Neural progenitor cell (in vitro differentiated cells): ENCODE data around the gene ALDH5A1. TPM values are rescaled to one million over a fixed set of nuclear protein-coding genes. Genes with fewer than 3 reads are reported as not detected.

Source experiments
- DNase-seq: peaks from one replicate; pipeline ENCODE4 v3.0.0-alpha.2; 2016; ENCODE audit warnings: low spot score
- H2AFZ ChIP-seq: fragments of 200-600 bp; sonication (generic); replicated peaks from 2 replicates; pipeline ENCODE4 v1.6.1; 2016; ENCODE audit warnings: antibody characterized with exemption
- H3F3A ChIP-seq: fragments of 200-600 bp; sonication (generic); 2 replicates; pipeline ENCODE4 v1.6.1; 2016; ENCODE audit warnings: antibody characterized with exemption, low read depth
- H3K27ac ChIP-seq: fragments of 200-600 bp; sonication (generic); 2 replicates; pipeline ENCODE4 v1.5.1; 2016; ENCODE audit warnings: mild to moderate bottlenecking
- H3K27me3 ChIP-seq: fragments of 200-600 bp; sonication (generic); 2 replicates; pipeline ENCODE4 v1.6.1; 2016; ENCODE audit warnings: mild to moderate bottlenecking, moderate library complexity
- H3K36me3 ChIP-seq: fragments of 200-600 bp; sonication (generic); 2 replicates; pipeline ENCODE4 v1.5.1; 2016
- H3K4me1 ChIP-seq: fragments of 200-600 bp; sonication (generic); 2 replicates; pipeline ENCODE4 v1.6.1; 2016; ENCODE audit warnings: mixed run types
- H3K4me2 ChIP-seq: fragments of 200-600 bp; sonication (generic); 2 replicates; pipeline ENCODE4 v1.6.1; 2016
- H3K4me3 ChIP-seq: fragments of 200-600 bp; sonication (generic); 2 replicates; pipeline ENCODE4 v1.5.1; 2016
- H3K79me2 ChIP-seq: fragments of 200-600 bp; sonication (generic); 2 replicates; pipeline ENCODE4 v1.6.1; 2016; ENCODE audit warnings: low read depth
- H3K9ac ChIP-seq: fragments of 200-600 bp; sonication (generic); 2 replicates; pipeline ENCODE4 v1.6.1; 2016
- H3K9me3 ChIP-seq: fragments of 200-600 bp; sonication (generic); 2 replicates; pipeline ENCODE4 v1.5.1; 2016; ENCODE audit warnings: low read depth
- H4K20me1 ChIP-seq: fragments of 200-600 bp; sonication (generic); 2 replicates; pipeline ENCODE4 v1.6.1; 2016; ENCODE audit warnings: low read depth
- H3K27ac Mint-ChIP-seq: 3 replicates; pipeline ENCODE4 v1.8.0; 2021; ENCODE audit warnings: mixed read lengths
- H3K27me3 Mint-ChIP-seq: 2 replicates; pipeline ENCODE4 v1.8.0; 2022; ENCODE audit warnings: low read depth, mild to moderate bottlenecking, inconsistent platforms, moderate library complexity, mixed read lengths; ENCODE audit not compliant: insufficient read depth
- H3K36me3 Mint-ChIP-seq: 3 replicates; pipeline ENCODE4 v1.8.0; 2021; ENCODE audit warnings: mixed read lengths
- H3K4me1 Mint-ChIP-seq: 3 replicates; pipeline ENCODE4 v1.8.0; 2021; ENCODE audit warnings: mixed read lengths
- H3K4me3 Mint-ChIP-seq: 3 replicates; pipeline ENCODE4 v1.8.0; 2021; ENCODE audit warnings: mild to moderate bottlenecking, moderate library complexity, mixed read lengths
- H3K9me3 Mint-ChIP-seq: 3 replicates; pipeline ENCODE4 v1.8.0; 2020; ENCODE audit warnings: mixed read lengths
- CTCF ChIP-seq: fragments of 200-600 bp; sonication (generic); IDR thresholded peaks from 2 replicates; pipeline ENCODE4 v1.5.1; 2017; ENCODE audit warnings: antibody characterized with exemption, mild to moderate bottlenecking
- EZH2 ChIP-seq: fragments of 200-600 bp; sonication (generic); IDR thresholded peaks from 2 replicates; pipeline ENCODE4 v1.6.1; 2017; ENCODE audit warnings: antibody characterized with exemption, mild to moderate bottlenecking, moderate library complexity
- EZH2phosphoT487 ChIP-seq: fragments of 200-600 bp; sonication (generic); IDR thresholded peaks from 2 replicates; pipeline ENCODE4 v1.6.1; 2017; ENCODE audit warnings: antibody characterized with exemption
- total RNA-seq: library from RNA; depleted of rRNA; stranded (reverse); fragments of >200 nt; gene quantifications from 2 replicates; pipeline ENCODE4 v1.2.3, GENCODE V29; 2015; ENCODE audit warnings: low replicate concordance

ALDH5A1 gene
- total RNA-seq, 1 donor from 2014 or later: 10.8 TPM

- Histone ChIP-seq H4K20me1 (no peaks in the 10 kb centered on the region), H3K4me2 (no peak overlapping the region), H3K4me3 (no peak overlapping the region), H3K9ac (no peak overlapping the region), H3K4me1 (no peaks in the 10 kb centered on the region), H2AFZ (no peak overlapping the region), H3K36me3 (no peaks in the 10 kb centered on the region), H3K79me2 (no peaks in the 10 kb centered on the region), H3K9me3 (no peaks in the 10 kb centered on the region), H3F3A (no peaks in the 10 kb centered on the region), H3K27ac (no peak overlapping the region), H3K27me3 (no peaks in the 10 kb centered on the region)
- no peak overlapping the region for H3K4me3 Mint-ChIP-seq
- H3K27ac Mint-ChIP-seq: no peak overlapping the region
- peak; percentile 91 for TF ChIP-seq CTCF
- no peak for TF ChIP-seq EZH2
- H3K4me1 Mint-ChIP-seq: peaks cover 7% of the 10 kb centered on the region
- H3K36me3 Mint-ChIP-seq: no peaks in the 10 kb centered on the region
- no peaks in the 10 kb centered on the region for H3K9me3 Mint-ChIP-seq
- no peaks in the 10 kb centered on the region for H3K27me3 Mint-ChIP-seq
- DNase-seq: peak; percentile 79
Observed at GRCh38 chr6:24583463-24584381, 89.0 kb downstream of the ALDH5A1 start.

GRCh38 chr6:24584382-24584720 lies 89.6 kb downstream of the ALDH5A1 start:
- Histone ChIP-seq H3K9ac (no peak overlapping the region), H3K27ac (no peak overlapping the region), H3K36me3 (no peaks in the 10 kb centered on the region), H3K79me2 (no peaks in the 10 kb centered on the region), H3K4me3 (no peak overlapping the region), H3K4me1 (no peaks in the 10 kb centered on the region), H3K4me2 (no peak overlapping the region), H3K9me3 (no peaks in the 10 kb centered on the region), H3K27me3 (no peaks in the 10 kb centered on the region), H2AFZ (no peak overlapping the region), H4K20me1 (no peaks in the 10 kb centered on the region), H3F3A (no peaks in the 10 kb centered on the region)
- Mint-ChIP-seq H3K36me3 (no peaks in the 10 kb centered on the region), H3K4me1 (peaks cover 7% of the 10 kb centered on the region), H3K4me3 (no peak overlapping the region), H3K9me3 (no peaks in the 10 kb centered on the region), H3K27ac (no peak overlapping the region), H3K27me3 (no peaks in the 10 kb centered on the region)
- DNase-seq: no peak
- no peak for TF ChIP-seq EZH2phosphoT487
- no peak for TF ChIP-seq CTCF
- TF ChIP-seq EZH2: no peak

Other genes with a start within 250 kb of the ALDH5A1 start
- not detected in 2 replicates for gene DCDC2, start 136.9 kb upstream of the ALDH5A1 start, total RNA-seq
- gene MRS2, start 92.0 kb upstream of the ALDH5A1 start, total RNA-seq: 22.9 and 32.3 TPM in 2 replicates
- 4.2 and 8.3 TPM in 2 replicates for gene GPLD1, start 5.4 kb upstream of the ALDH5A1 start, total RNA-seq
- gene KIAA0319, start 151.2 kb downstream of the ALDH5A1 start, total RNA-seq: 0.12 and 0.34 TPM in 2 replicates
- gene TDP2, start 171.9 kb downstream of the ALDH5A1 start, total RNA-seq: 31.8 and 49.9 TPM in 2 replicates
- gene ACOT13, start 172.1 kb downstream of the ALDH5A1 start, total RNA-seq: 9.6 and 12.0 TPM in 2 replicates
- gene C6orf62, start 224.2 kb downstream of the ALDH5A1 start, total RNA-seq: 71.5 and 82.3 TPM in 2 replicates